Panc1 (cell line): ENCODE results near the gene FPGS. TPM values are rescaled to one million over a fixed set of nuclear protein-coding genes. Genes with fewer than 3 reads are reported as not detected.

Experiments
- ATAC-seq: fragments of 200-7000 bp; cut with Tn5 transposase; 2 replicates; pipeline ENCODE4 v1.9.1; 2020; ENCODE audit warnings: mild to moderate bottlenecking, moderate library complexity
- BruUV-seq: library from RNA; stranded (reverse); fragments of 400-500 nt; replicated peaks from 2 replicates; lab custom pipeline; 2021; lab: Mats Ljungman, UMichigan
- CTCF ChIA-PET: fragments of 300-600 bp; sonication (Branson Sonifier 250); formaldehyde crosslinking; loops from one replicate; lab custom pipeline; 2022; ENCODE audit warnings: antibody characterized with exemption; lab: Charles Lee
- POLR2A ChIA-PET: fragments of 300-600 bp; sonication (Branson Sonifier 250); formaldehyde crosslinking; loops from one replicate; lab custom pipeline; 2022; ENCODE audit warnings: antibody characterized with exemption; lab: Charles Lee
- DNase-seq: peaks from one replicate; pipeline ENCODE4 v3.0.0-alpha.2; 2010; ENCODE audit warnings: low read depth, low spot score
- H3K27ac ChIP-seq: 2 replicates; pipeline ENCODE4 v1.5.1; 2011; ENCODE audit warnings: mild to moderate bottlenecking, low read length, inconsistent platforms
- H3K27me3 ChIP-seq: fragments of 200-500 bp; sonication (Bioruptor generic); 2 replicates; pipeline ENCODE4 v1.6.0; 2014; ENCODE audit warnings: low read length, inconsistent platforms; ENCODE audit not compliant: control insufficient read depth, insufficient read depth
- H3K36me3 ChIP-seq: fragments of 200-500 bp; sonication (Bioruptor generic); 2 replicates; pipeline ENCODE4 v1.5.1; 2014; ENCODE audit warnings: inconsistent platforms, mild to moderate bottlenecking, low read length, moderate library complexity; ENCODE audit not compliant: control insufficient read depth, insufficient read depth
- H3K4me1 ChIP-seq: 2 replicates; pipeline ENCODE4 v1.5.1; 2011; ENCODE audit warnings: inconsistent platforms, mild to moderate bottlenecking, low read length, moderate library complexity; ENCODE audit not compliant: control insufficient read depth, insufficient read depth
- H3K4me3 ChIP-seq, 2 experiments: 2 replicates each; pipeline ENCODE4 v1.5.1; 2011 to 2012; ENCODE audit warnings: low read depth in 2 of 2, low read length in 2 of 2, mild to moderate bottlenecking in 2 of 2, inconsistent platforms in 1 of 2, moderate library complexity in 1 of 2
- H3K9me3 ChIP-seq: fragments of 200-500 bp; sonication (Bioruptor generic); 2 replicates; pipeline ENCODE4 v1.5.1; 2014; ENCODE audit warnings: low read depth, mild to moderate bottlenecking, inconsistent platforms, low read length, moderate library complexity; ENCODE audit not compliant: control insufficient read depth, insufficient read depth
- POLR2AphosphoS5 ChIP-seq: IDR thresholded peaks from 2 replicates; pipeline ENCODE4 v1.6.1; 2012; ENCODE audit warnings: mild to moderate bottlenecking, low read depth, low read length, moderate library complexity
- SIN3A ChIP-seq: IDR thresholded peaks from 2 replicates; pipeline ENCODE4 v1.6.1; 2012; ENCODE audit warnings: low read depth, mild to moderate bottlenecking, low read length, moderate library complexity, borderline replicate concordance; ENCODE audit not compliant: insufficient read depth
- TCF7L2 ChIP-seq: IDR thresholded peaks from 2 replicates; pipeline ENCODE4 v1.6.1; 2011; ENCODE audit warnings: mild to moderate bottlenecking, low read depth, low read length, inconsistent platforms
- in situ Hi-C: cut with HindIII; loops from 2 replicates; pipeline ENCODE4 v1.10.0; 2016; ENCODE audit warnings: low sequenced_read_pairs, low pct_unique_long_range_greater_than_20kb
- intact Hi-C: fragments of 100-400 bp; cut with micrococcal nuclease; formaldehyde crosslinking; loops from one replicate; pipeline ENCODE4 v1.10.0; 2022; ENCODE audit not compliant: unreplicated experiment
- total RNA-seq: library from RNA; stranded (reverse); gene quantifications from one replicate; pipeline ENCODE4 v1.2.1, GENCODE V29; 2021; ENCODE audit not compliant: unreplicated experiment
- TF ChIP-seq, protein P1 (sequence below): fragments of 450-650 bp; IDR thresholded peaks from 2 replicates; pipeline ENCODE4 v1.5.1; 2017; ENCODE audit warnings: mild to moderate bottlenecking
- TF ChIP-seq, protein P2 (sequence below), 2 experiments: IDR thresholded peaks; 2 replicates each; pipeline ENCODE4 v1.6.1; 2011 to 2012; ENCODE audit warnings: low read depth in 2 of 2, control low read depth in 1 of 2, low read length in 1 of 2, mild to moderate bottlenecking in 1 of 2, moderate library complexity in 1 of 2; ENCODE audit not compliant: insufficient read depth in 1 of 2

The FPGS gene
- total RNA-seq, 1 experiment from 2014 or later: 56.5 TPM

DNA sequence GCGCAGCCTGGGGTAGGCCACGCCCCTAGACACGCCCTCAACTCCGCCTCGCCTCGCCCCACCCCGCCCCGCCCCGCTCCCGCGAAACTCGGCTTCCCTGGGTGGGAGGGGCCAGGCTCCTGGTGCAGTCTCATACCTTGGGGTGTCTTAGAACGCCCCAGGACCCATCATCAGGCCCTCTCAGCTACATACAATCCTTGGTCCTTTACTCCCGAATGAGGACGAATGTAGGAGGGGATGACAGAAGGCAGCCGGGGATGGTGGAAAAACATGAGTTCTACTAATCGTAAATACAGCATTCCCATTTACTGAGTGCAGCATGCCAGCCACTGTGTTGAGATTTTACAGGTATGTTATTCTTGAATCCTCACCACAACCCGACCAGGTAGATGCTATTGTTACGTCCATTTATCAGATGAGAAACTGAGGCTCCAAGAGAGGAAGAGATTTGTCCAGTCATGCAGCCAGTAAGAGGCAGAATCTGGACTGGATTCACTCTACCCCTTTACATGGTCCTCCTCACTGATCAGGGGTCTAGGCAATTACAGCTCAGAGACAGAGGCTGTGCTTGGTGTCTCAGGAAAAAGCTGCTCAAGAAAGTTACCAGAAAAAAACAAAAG is 31.0 kb upstream of the FPGS start:
- CTCF ChIA-PET: interaction anchor here (0.6 to 1.2 kb wide), 3 partner anchors 16 to 37 kb away, joined by 3 to 4 read pairs (median 4); partner anchors contain the start of gene TOR2A
- ATAC-seq: no peak
- no TSS peak for BruUV-seq
- H3K36me3 ChIP-seq: no peaks in the 10 kb centered on the region
- no peaks in the 10 kb centered on the region for H3K4me1 ChIP-seq
- intact Hi-C loops (no loop called here), in situ Hi-C loops (no loop called here)
- TF ChIP-seq SIN3A (no peak), TCF7L2 (no peak), POLR2AphosphoS5 (no peak)
- TF ChIP-seq, protein P1, sequence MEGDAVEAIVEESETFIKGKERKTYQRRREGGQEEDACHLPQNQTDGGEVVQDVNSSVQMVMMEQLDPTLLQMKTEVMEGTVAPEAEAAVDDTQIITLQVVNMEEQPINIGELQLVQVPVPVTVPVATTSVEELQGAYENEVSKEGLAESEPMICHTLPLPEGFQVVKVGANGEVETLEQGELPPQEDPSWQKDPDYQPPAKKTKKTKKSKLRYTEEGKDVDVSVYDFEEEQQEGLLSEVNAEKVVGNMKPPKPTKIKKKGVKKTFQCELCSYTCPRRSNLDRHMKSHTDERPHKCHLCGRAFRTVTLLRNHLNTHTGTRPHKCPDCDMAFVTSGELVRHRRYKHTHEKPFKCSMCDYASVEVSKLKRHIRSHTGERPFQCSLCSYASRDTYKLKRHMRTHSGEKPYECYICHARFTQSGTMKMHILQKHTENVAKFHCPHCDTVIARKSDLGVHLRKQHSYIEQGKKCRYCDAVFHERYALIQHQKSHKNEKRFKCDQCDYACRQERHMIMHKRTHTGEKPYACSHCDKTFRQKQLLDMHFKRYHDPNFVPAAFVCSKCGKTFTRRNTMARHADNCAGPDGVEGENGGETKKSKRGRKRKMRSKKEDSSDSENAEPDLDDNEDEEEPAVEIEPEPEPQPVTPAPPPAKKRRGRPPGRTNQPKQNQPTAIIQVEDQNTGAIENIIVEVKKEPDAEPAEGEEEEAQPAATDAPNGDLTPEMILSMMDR: no peak
- TF ChIP-seq, protein P2, sequence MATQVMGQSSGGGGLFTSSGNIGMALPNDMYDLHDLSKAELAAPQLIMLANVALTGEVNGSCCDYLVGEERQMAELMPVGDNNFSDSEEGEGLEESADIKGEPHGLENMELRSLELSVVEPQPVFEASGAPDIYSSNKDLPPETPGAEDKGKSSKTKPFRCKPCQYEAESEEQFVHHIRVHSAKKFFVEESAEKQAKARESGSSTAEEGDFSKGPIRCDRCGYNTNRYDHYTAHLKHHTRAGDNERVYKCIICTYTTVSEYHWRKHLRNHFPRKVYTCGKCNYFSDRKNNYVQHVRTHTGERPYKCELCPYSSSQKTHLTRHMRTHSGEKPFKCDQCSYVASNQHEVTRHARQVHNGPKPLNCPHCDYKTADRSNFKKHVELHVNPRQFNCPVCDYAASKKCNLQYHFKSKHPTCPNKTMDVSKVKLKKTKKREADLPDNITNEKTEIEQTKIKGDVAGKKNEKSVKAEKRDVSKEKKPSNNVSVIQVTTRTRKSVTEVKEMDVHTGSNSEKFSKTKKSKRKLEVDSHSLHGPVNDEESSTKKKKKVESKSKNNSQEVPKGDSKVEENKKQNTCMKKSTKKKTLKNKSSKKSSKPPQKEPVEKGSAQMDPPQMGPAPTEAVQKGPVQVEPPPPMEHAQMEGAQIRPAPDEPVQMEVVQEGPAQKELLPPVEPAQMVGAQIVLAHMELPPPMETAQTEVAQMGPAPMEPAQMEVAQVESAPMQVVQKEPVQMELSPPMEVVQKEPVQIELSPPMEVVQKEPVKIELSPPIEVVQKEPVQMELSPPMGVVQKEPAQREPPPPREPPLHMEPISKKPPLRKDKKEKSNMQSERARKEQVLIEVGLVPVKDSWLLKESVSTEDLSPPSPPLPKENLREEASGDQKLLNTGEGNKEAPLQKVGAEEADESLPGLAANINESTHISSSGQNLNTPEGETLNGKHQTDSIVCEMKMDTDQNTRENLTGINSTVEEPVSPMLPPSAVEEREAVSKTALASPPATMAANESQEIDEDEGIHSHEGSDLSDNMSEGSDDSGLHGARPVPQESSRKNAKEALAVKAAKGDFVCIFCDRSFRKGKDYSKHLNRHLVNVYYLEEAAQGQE (IDR thresholded peaks at IDR 0.05; ENCODE audit: insufficient read depth in 1 of 2, low read depth in 2 of 2, low read length in 1 of 2): no peak
- no peak overlapping the region for H3K27ac ChIP-seq
- peak overlapping the region; percentile 41 to 59 for H3K4me3 ChIP-seq
- POLR2A ChIA-PET: interaction anchor here (0.5 to 0.7 kb wide), 2 partner anchors 154 to 482 kb away, joined by 3 to 5 read pairs; no protein-coding TSS in a partner anchor
- no peak for DNase-seq
- no peaks in the 10 kb centered on the region for H3K9me3 ChIP-seq
- H3K27me3 ChIP-seq: no peaks in the 10 kb centered on the region

DNA sequence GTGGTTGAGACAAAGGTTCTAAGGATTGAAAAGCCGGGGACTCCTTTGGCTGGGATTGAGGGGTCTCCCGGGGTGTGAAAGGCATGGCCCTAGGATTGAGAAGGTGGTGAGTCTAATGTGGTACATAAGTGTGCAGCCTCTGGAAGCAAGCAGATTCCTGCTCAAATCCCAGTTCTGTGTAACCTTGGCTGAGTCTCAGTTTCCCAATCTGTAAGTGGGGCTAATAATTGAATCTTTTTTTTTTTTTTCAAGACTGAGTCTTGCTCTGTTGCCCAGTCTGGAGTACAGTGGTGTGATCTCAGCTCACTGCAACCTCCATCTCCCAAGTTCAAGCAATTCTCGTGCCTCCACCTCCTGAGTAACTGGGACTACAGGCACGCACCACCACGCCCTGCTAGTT is 30.1 kb upstream of the FPGS start:
- no TSS peak for BruUV-seq
- DNase-seq (no peak), ATAC-seq (no peak)
- ChIA-PET POLR2A (no interaction called here), CTCF (interaction anchor here (1.2 kb wide), 1 partner anchor 38 kb away, joined by 3 read pairs; the partner anchor contains the start of gene TOR2A)
- TF ChIP-seq TCF7L2 (no peak), SIN3A (no peak), POLR2AphosphoS5 (no peak)
- TF ChIP-seq, protein P1: no peak
- TF ChIP-seq, protein P2 (IDR thresholded peaks at IDR 0.05; ENCODE audit: insufficient read depth in 1 of 2, low read depth in 2 of 2, low read length in 1 of 2): no peak
- in situ Hi-C loops (no loop called here), intact Hi-C loops (no loop called here)
- H3K4me1 ChIP-seq: no peaks in the 10 kb centered on the region
- no peaks in the 10 kb centered on the region for H3K36me3 ChIP-seq
- no peak overlapping the region for H3K27ac ChIP-seq
- no peak overlapping the region for H3K4me3 ChIP-seq
- H3K9me3 ChIP-seq: no peaks in the 10 kb centered on the region
- H3K27me3 ChIP-seq: no peaks in the 10 kb centered on the region
